ENCODE data around the gene IL33. TPM values are rescaled to one million over a fixed set of nuclear protein-coding genes. Genes with fewer than 3 reads are reported as not detected.
"Not testable (repeated sequence)": the region's sequence is repeated elsewhere in the genome, so short reads cannot be mapped to it uniquely, and the experiment has no call there.

Gene IL33
- total RNA-seq (100 to 1,000 TPM in 1 of 2 donors, 10 to 100 TPM in 1; 31.1 to 154 TPM), polyA plus RNA-seq (10 to 100 TPM; 16.5 to 22.8 TPM)
- long read RNA-seq, donor 1, partial matches to known transcripts = 0 of 24 reads
- long read RNA-seq, donor 1, other reads (novel, unspliced or antisense) = 22 of 24 reads
- long read RNA-seq, donor 2, partial matches to known transcripts = 0 of 9 reads
- long read RNA-seq, donor 2, other reads (novel, unspliced or antisense) = 9 of 9 reads
- long read RNA-seq, donor 3, partial matches to known transcripts = 0 of 16 reads
- long read RNA-seq, donor 3, other reads (novel, unspliced or antisense) = 14 of 16 reads
- long read RNA-seq, donor 4 = 0 reads
- long read RNA-seq, donor 5, partial matches to known transcripts = 0 of 17 reads
- long read RNA-seq, donor 5, other reads (novel, unspliced or antisense) = 15 of 17 reads

GRCh38 chr9:6215562-6215961 lies at the start of gene IL33:
Gene IL33, plus strand, starts transcription at chr9:6215807. Its CDS starts 25,888 bp downstream, at chr9:6241695.
- no peaks in the 10 kb centered on the region for H3K27me3 ChIP-seq (ENCODE audit: control insufficient read depth in 3 of 3, insufficient read depth in 3 of 3, low read length in 2 of 3)
- peaks cover 0 to 3% (median under 1%) of the 10 kb centered on the region in 4 donors for H3K9me3 ChIP-seq (ENCODE audit: control insufficient read depth in 4 of 4, insufficient read depth in 3 of 4, low read length in 3 of 4)
- H3K4me1 ChIP-seq (ENCODE audit: control insufficient read depth in 5 of 5, insufficient read depth in 5 of 5, low read length in 5 of 5) = peaks cover 0 to 12% (median 0%) of the 10 kb centered on the region in 5 donors
- no peak within 1 kb of the TSS for H3K4me3 ChIP-seq
- 51 to 67% methylated on average over 3 of the region's 3 CpGs for WGBS, 2 donors
- ATAC-seq (ENCODE audit: insufficient read depth, low FRiP score) (no peak), DNase-seq (peak in 2 of 3 donors; percentile 65 to 71)
- H3K27ac ChIP-seq (ENCODE audit: low read depth in 1 of 2, low read length in 1 of 2) = peak within 1 kb of the TSS in 1 of 2 donors; percentile 45
- no peak within 1 kb of the TSS for H3K9ac ChIP-seq (ENCODE audit: insufficient read depth in 1 of 2, low read length in 2 of 2)
- H3K36me3 ChIP-seq (ENCODE audit: control insufficient read depth in 4 of 4, insufficient read depth in 4 of 4, low read length in 4 of 4) = no peaks in the 10 kb centered on the region
- no peak for TF ChIP-seq CTCF (IDR thresholded peaks at IDR 0.05; ENCODE audit: control extremely low read depth, extremely low read depth)

GRCh38 chr9:6171667-6172066 lies 43.9 kb upstream of the IL33 start:
- Histone ChIP-seq H3K27ac (ENCODE audit: low read depth in 1 of 2, low read length in 1 of 2) (no peak overlapping the region), H3K9me3 (ENCODE audit: control insufficient read depth in 4 of 4, insufficient read depth in 3 of 4, low read length in 3 of 4) (peaks cover 0 to 14% (median 9%) of the 10 kb centered on the region in 4 donors), H3K9ac (ENCODE audit: insufficient read depth in 1 of 2, low read length in 2 of 2) (no peak overlapping the region), H3K36me3 (ENCODE audit: control insufficient read depth in 4 of 4, insufficient read depth in 4 of 4, low read length in 4 of 4) (no peaks in the 10 kb centered on the region), H3K4me1 (ENCODE audit: control insufficient read depth in 5 of 5, insufficient read depth in 5 of 5, low read length in 5 of 5) (no peaks in the 10 kb centered on the region), H3K4me3 (no peak overlapping the region), H3K27me3 (ENCODE audit: control insufficient read depth in 3 of 3, insufficient read depth in 3 of 3, low read length in 2 of 3) (no peaks in the 10 kb centered on the region)
- 16 to 19% methylated on average over 1 of the region's 1 CpG for WGBS, 2 donors
- ATAC-seq (ENCODE audit: insufficient read depth, low FRiP score) (no peak), DNase-seq (no peak)
- no peak for TF ChIP-seq CTCF (IDR thresholded peaks at IDR 0.05; ENCODE audit: control extremely low read depth, extremely low read depth)

GRCh38 chr9:6173914-6174313 lies 41.7 kb upstream of the IL33 start:
- no peak for TF ChIP-seq CTCF (IDR thresholded peaks at IDR 0.05; ENCODE audit: control extremely low read depth, extremely low read depth)
- H3K9me3 ChIP-seq (ENCODE audit: control insufficient read depth in 4 of 4, insufficient read depth in 3 of 4, low read length in 3 of 4) = peaks cover 0 to 14% (median 9%) of the 10 kb centered on the region in 4 donors
- no peak overlapping the region for H3K9ac ChIP-seq (ENCODE audit: insufficient read depth in 1 of 2, low read length in 2 of 2)
- no peaks in the 10 kb centered on the region for H3K27me3 ChIP-seq (ENCODE audit: control insufficient read depth in 3 of 3, insufficient read depth in 3 of 3, low read length in 2 of 3)
- ATAC-seq (ENCODE audit: insufficient read depth, low FRiP score) (no peak), DNase-seq (no peak)
- H3K27ac ChIP-seq (ENCODE audit: low read depth in 1 of 2, low read length in 1 of 2) = no peak overlapping the region
- no peak overlapping the region for H3K4me3 ChIP-seq
- no peaks in the 10 kb centered on the region for H3K4me1 ChIP-seq (ENCODE audit: control insufficient read depth in 5 of 5, insufficient read depth in 5 of 5, low read length in 5 of 5)
- no peaks in the 10 kb centered on the region for H3K36me3 ChIP-seq (ENCODE audit: control insufficient read depth in 4 of 4, insufficient read depth in 4 of 4, low read length in 4 of 4)

GRCh38 chr9:6182549-6183226 lies 32.9 kb upstream of the IL33 start:
- ATAC-seq (ENCODE audit: insufficient read depth, low FRiP score); H3K9ac ChIP-seq (ENCODE audit: insufficient read depth in 1 of 2, low read length in 2 of 2); H3K27me3 ChIP-seq (ENCODE audit: control insufficient read depth in 3 of 3, insufficient read depth in 3 of 3, low read length in 2 of 3); H3K4me3 ChIP-seq; DNase-seq; H3K9me3 ChIP-seq (ENCODE audit: control insufficient read depth in 4 of 4, insufficient read depth in 3 of 4, low read length in 3 of 4); H3K27ac ChIP-seq (ENCODE audit: low read depth in 1 of 2, low read length in 1 of 2); H3K4me1 ChIP-seq (ENCODE audit: control insufficient read depth in 5 of 5, insufficient read depth in 5 of 5, low read length in 5 of 5); H3K36me3 ChIP-seq (ENCODE audit: control insufficient read depth in 4 of 4, insufficient read depth in 4 of 4, low read length in 4 of 4): not testable (repeated sequence)
- 90% methylated on average over 24 of the region's 31 CpGs for WGBS, 2 donors
